Large intestine (tissue), 3 donors: ENCODE data around the gene TRMT5. TPM values are rescaled to one million over a fixed set of nuclear protein-coding genes. Genes with fewer than 3 reads are reported as not detected.

ENCODE experiments used
- DNase-seq, 2 donors: peaks; one replicate each; pipeline versions ENCODE4 v3.0.0 to v3.0.0-alpha.2; 2013
- H3K27ac ChIP-seq: one replicate; pipeline ENCODE4 v1.5.1; 2013; ENCODE audit warnings: low read length
- H3K27me3 ChIP-seq: 2 replicates; pipeline ENCODE4 v1.6.1; 2013; ENCODE audit warnings: low read length; ENCODE audit not compliant: control insufficient read depth, insufficient read depth
- H3K36me3 ChIP-seq: 2 replicates; pipeline ENCODE4 v1.6.1; 2013; ENCODE audit warnings: low read length; ENCODE audit not compliant: control insufficient read depth, insufficient read depth
- H3K4me1 ChIP-seq: one replicate; pipeline ENCODE4 v1.6.1; 2013; ENCODE audit warnings: low read length; ENCODE audit not compliant: control insufficient read depth, insufficient read depth
- H3K4me3 ChIP-seq: one replicate; pipeline ENCODE4 v1.5.1; 2013; ENCODE audit warnings: low read length
- H3K9me3 ChIP-seq: one replicate; pipeline ENCODE4 v1.6.1; 2013; ENCODE audit warnings: mild to moderate bottlenecking, low read depth, low read length, moderate library complexity; ENCODE audit not compliant: control insufficient read depth
- WGBS: methylation state at CpG from one replicate; pipeline ENCODE4 v1.1.5; 2013; ENCODE audit warnings: low lambda C conversion rate; ENCODE audit not compliant: insufficient coverage; 5-methylcytosine and 5-hydroxymethylcytosine counted together
- polyA plus RNA-seq: library from polyadenylated mRNA; unstranded; fragments of 120-200 nt; gene quantifications from one replicate; pipeline ENCODE4 v1.2.1, GENCODE V29; 2013

TRMT5 gene
- polyA plus RNA-seq, 1 donor: 13.6 TPM

DNA sequence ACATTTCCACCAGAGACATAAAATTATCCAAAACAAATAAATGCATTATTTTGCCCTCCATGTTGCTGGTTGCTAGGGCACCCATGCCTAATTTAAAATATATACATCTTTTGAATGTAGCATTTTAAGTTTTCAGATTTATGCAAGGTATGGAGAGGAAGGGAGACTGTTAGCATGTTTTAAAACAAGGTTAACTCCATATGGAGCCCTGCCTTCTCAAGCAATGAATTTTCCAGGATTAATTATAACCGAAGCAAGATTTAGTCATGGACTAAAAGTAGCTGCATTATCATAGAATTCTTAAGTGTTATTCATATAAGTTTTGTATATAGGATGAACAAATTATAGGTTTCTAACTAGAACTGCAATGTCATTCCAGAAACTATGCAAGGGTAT, 37.2 kb downstream of the TRMT5 start:
- H3K9me3 ChIP-seq: no peaks in the 10 kb centered on the region
- no peak for DNase-seq
- no peaks in the 10 kb centered on the region for H3K27me3 ChIP-seq
- WGBS: no CpG with 5 or more reads among the region's 1 CpG
- no peak overlapping the region for H3K27ac ChIP-seq
- H3K36me3 ChIP-seq: peaks cover 2% of the 10 kb centered on the region
- H3K4me1 ChIP-seq: no peaks in the 10 kb centered on the region
- no peak overlapping the region for H3K4me3 ChIP-seq

DNA sequence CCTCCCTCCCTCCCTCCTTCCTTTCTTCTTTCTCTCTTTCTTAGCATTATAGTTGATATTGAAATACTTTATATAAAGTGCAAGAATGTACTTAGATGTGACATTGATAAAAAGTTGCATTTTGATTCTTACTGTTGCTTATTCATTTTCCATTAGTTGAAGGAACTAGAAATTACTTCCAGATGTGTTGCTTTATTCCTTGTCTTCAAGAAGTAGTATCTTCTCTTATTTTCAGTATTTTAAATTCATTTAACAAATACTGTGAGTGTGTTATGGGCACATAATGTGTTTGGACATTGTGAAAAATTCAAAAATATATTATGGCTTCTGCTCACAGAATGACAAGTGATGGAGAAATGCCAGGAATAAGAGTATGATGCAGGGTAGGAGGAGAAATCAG, 45.6 kb downstream of the TRMT5 start:
- H3K9me3 ChIP-seq: peaks cover 2% of the 10 kb centered on the region
- H3K27me3 ChIP-seq: no peaks in the 10 kb centered on the region
- no peak overlapping the region for H3K27ac ChIP-seq
- no peaks in the 10 kb centered on the region for H3K36me3 ChIP-seq
- DNase-seq: no peak
- H3K4me1 ChIP-seq: no peaks in the 10 kb centered on the region
- no peak overlapping the region for H3K4me3 ChIP-seq

DNA sequence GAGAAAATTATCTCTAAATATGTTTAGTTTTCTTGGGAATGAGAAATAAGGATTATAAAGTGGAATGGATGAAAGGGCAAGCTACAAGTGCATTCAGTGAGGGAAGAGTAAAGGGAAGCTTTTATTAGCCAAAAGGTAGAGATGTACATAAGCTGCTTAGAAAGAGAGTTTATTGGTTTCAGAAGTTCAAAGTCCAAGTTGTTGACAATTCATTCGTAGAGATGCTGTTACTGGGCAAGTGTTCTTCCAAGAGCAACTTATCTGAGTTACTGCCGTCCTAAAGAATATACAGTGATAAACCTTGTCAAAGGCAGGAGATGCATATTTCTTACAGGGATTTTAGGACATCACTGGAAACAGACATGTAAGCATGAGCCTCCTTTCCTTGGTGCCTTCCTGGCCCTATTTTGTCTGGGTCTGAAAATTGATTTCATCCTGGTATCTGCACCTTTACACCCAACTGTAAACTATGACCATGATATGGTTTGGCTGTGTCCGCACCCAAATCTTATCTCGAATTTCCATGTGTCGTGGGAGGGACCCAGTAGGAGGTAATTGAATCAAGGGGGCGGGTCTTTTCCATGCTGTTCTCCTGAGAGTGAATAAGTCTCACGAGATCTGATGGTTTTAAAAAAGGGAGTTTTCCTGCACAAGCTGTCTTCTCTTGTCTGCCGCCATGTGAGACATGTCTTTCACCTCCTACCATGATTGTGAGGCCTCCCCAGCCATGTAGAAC, 46.8 kb downstream of the TRMT5 start:
- H3K36me3 ChIP-seq: no peaks in the 10 kb centered on the region
- H3K4me1 ChIP-seq: no peaks in the 10 kb centered on the region
- H3K4me3 ChIP-seq: no peak overlapping the region
- H3K27ac ChIP-seq: no peak overlapping the region
- 100% methylated on average over 1 of the region's 8 CpGs for WGBS
- no peaks in the 10 kb centered on the region for H3K27me3 ChIP-seq
- peaks cover 2% of the 10 kb centered on the region for H3K9me3 ChIP-seq
- peak; percentile 44 to 74 for DNase-seq

DNA sequence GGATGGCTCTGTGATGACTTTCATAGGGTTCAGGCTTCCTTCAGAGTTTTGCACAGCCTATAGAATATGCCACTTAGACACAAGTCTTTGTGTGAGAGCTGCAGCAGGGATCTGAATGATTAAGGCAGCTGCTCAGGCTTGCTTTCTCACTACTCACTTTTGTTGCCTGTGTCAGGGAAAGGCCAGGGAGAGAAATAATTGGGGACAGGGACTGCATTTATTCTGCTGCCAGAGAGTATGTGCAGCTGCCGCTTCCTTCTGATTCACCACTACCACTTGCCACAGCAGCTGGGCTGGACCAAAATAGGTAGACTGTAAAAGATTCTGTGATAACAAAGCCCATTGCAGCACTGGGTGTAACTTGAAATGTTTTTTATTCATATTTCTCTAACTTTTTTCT, 49.7 kb downstream of the TRMT5 start:
- DNase-seq: no peak
- Histone ChIP-seq H3K27ac (no peak overlapping the region), H3K27me3 (no peaks in the 10 kb centered on the region), H3K36me3 (no peaks in the 10 kb centered on the region), H3K4me3 (no peak overlapping the region), H3K4me1 (no peaks in the 10 kb centered on the region), H3K9me3 (peaks cover 2% of the 10 kb centered on the region)
- WGBS: no CpG with 5 or more reads among the region's 1 CpG

DNA sequence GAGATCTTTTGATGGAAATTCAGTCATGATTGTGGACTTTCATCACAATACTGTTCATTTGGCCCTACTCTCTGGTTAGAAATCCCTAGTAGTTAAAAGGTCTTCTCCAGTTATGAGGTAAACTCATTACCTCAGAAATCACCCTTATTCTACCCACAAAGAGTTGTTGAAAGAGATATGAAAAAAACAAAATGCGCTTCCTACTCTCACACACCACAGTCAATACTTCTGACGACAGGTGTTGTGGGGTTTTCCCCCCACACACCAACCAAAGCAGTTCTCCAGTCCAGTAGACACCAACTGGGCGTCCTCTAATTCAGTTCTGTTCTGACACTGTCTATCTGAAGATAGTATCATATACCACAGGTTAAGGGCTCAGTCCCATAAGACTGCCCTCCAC, 54.9 kb downstream of the TRMT5 start:
- Histone ChIP-seq H3K4me3 (no peak overlapping the region), H3K36me3 (no peaks in the 10 kb centered on the region), H3K27ac (no peak overlapping the region), H3K27me3 (no peaks in the 10 kb centered on the region), H3K9me3 (no peaks in the 10 kb centered on the region), H3K4me1 (no peaks in the 10 kb centered on the region)
- no CpG with 5 or more reads among the region's 3 CpGs for WGBS
- DNase-seq: no peak

DNA sequence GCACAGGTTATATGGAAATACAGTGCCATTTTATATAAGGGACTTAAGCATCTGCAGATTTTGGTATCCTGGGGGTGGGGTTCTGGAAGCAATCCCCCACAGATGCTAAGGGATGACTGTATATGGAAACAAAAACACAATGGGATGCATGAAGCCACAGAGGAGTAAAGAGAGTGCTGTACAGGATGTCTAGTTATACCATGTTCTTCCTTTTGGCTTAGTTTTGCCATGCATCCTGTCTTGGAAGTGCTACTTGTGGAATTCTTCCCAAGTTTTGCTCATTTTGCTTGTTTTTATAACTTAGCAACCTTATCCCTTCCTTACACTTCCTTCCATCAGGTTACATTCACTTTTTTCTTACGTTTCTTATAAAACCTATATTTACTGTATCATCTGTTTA, 55.6 kb downstream of the TRMT5 start:
- Histone ChIP-seq H3K9me3 (no peaks in the 10 kb centered on the region), H3K4me3 (no peak overlapping the region), H3K27ac (no peak overlapping the region), H3K4me1 (no peaks in the 10 kb centered on the region), H3K27me3 (no peaks in the 10 kb centered on the region), H3K36me3 (no peaks in the 10 kb centered on the region)
- WGBS: 89% methylated on average over 1 of the region's 1 CpG
- DNase-seq: no peak

DNA sequence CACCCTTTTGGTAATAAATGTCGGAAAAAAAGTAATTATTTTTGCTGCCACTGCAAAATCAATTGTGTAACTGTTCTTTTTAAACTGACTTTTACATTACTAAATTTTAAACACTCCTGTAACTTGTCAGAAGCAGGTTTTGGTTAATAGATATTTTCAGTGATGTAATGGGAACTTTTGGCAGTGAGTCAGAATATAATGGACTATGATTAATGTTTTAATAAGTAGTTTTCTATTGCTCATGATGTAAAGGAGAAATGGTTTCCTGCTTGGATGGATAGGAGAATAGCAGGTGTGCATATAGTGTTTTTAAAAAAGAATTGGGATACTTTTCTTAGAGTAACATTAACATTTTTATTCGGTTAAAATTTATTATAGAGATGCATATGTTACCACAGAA, 58.8 kb downstream of the TRMT5 start:
- H3K9me3 ChIP-seq: no peaks in the 10 kb centered on the region
- WGBS: 96% methylated on average over 2 of the region's 2 CpGs
- no peaks in the 10 kb centered on the region for H3K4me1 ChIP-seq
- H3K27ac ChIP-seq: no peak overlapping the region
- H3K4me3 ChIP-seq: no peak overlapping the region
- no peaks in the 10 kb centered on the region for H3K27me3 ChIP-seq
- no peak for DNase-seq
- peaks cover 4% of the 10 kb centered on the region for H3K36me3 ChIP-seq

Other genes starting within 250 kb of the TRMT5 start
- gene MNAT1, start 246.3 kb downstream of the TRMT5 start, polyA plus RNA-seq: 30.7 TPM
- 27.1 TPM for gene SLC38A6, start 166 bp upstream of the TRMT5 start, polyA plus RNA-seq